Cortex of kidney (tissue), 1 donor: ENCODE data around the gene MMP12.

Experiments used
- DNase-seq: peaks from one replicate; lab custom pipeline; 2025; lab: John Stamatoyannopoulos, UW

MMP12 gene

DNA sequence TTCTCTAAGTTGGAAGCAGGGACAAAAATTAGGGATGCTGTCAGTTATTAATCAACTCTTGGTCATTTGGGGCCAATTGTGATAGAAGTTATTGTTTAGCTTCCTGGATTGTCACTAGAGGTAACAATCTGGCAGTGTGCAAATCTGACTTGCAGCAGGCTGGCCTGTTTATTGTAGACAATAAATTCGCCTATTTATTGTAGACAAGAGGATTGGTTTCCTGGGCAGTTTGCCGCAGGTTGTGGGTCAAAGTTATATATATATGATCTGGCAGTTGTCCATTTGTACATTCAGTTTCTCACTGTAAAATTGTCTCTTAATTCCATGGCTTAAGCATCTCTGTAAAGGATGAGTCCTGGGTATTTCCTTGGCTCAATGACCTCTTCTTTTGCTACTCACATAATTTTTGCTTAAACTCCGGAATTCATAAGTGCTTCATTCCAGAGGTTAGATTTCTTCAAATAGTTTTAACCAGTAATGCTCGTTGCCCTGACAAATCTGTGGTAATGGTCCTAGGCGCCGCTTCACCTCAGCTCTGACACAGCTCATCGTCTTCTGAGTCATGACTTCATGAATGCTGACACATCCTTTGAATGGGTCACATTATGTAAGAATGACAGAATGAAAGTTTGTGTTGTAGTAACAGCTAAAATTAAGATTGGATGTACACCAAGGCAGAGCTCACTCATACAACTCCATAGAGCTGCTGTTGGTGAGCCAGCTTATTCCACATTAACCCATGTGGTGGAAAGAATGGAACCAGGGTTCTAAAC is 23.6 kb downstream of the MMP12 start:
- DNase-seq: no peak

DNA sequence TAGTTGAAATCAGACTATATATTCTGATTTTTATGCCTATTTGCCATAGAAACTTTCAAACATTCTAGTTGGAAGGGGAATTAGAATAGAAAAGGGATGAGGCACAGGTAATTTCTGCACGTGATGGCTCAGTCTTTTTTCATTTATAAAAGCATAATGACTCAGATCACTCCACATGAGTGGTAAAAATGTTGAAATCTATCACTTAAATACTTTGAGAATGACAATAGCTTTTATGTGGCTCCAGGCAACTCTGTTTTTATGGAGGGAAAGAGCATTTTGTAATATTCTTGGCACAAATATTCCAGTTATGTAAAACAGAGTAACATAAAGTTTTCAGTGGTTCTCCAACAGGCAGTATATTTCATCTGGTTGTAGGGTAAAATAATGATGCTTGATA is 25.5 kb downstream of the MMP12 start:
- no peak for DNase-seq

DNA sequence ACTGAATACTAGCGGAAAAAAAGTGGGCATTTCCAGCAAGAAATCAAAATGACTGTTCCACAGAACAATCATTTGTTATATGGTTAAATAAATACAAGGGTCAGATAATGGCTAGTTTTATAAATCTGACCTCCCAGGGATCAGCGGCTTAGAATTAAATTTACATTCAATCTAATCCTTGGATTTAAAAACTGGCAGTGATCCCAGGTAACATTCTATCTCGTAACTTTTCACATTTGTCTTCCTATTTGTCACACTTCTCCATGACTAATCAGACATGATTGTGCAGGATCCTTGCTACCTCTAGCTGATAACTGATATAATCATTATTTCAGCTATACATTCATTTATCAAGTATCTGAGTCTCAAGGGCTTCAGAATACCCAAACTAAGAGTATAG is 28.5 kb downstream of the MMP12 start:
- DNase-seq: no peak

DNA sequence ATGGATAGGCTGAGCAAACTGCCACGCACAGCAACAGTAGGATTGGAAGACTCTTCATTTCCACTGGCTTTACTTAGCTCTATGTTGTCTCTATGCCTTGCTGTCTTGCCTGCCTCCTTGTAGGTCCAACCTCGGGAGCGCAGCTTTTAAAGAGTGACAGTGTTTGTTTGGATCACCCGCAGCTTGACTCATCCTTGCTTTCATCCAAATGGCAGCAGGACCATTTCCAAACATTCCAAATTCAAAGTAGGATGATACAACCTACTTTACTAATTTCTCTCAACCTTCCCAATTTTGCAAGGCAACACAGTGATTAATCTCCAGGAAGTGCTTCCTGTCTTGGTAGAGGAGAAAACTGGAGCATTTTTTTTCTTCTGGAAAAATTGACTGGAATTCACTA is 31.3 kb downstream of the MMP12 start, which contains the start of gene MMP3:
TSS of gene MMP3 (minus strand) at position 121 of the 400 bp plus-strand sequence. CDS start at position 58, 63 bp downstream.
- DNase-seq: no peak

DNA sequence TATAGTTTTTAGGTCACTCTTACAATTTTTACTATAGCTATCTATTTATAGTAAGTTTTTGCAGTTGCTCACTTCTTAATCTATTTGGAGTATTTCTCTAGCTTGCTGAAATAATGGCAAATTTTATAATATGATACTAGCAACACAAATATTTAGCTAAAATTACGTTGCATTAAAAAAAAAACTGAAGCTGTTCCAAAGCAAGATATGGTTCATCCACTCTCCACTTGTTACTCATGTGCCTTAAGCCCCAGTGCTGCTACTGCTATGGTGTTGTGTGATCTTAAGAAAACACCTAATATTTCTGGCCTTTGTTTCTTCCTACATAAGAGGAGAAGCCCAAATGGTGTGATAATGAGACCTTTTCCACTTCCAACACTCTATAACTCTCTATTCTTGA is 31.9 kb downstream of the MMP12 start:
- no peak for DNase-seq

DNA sequence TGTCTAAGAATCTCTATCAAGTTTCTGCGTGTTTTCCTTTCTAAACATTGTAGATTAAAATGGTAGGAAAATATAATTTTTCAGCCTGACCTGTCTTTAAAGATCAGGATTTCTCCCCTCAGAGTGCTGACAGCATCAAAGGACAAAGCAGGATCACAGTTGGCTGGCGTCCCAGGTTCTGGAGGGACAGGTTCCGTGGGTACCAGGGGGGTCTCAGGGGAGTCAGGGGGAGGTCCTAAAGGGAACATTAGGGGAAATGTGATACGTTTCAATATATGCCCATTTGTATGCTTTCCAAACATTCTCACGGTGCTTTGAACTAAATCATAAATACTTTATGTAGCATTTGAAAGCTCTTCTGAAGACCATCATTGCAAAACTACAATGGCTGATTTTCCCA is 34.8 kb downstream of the MMP12 start:
- no peak for DNase-seq

DNA sequence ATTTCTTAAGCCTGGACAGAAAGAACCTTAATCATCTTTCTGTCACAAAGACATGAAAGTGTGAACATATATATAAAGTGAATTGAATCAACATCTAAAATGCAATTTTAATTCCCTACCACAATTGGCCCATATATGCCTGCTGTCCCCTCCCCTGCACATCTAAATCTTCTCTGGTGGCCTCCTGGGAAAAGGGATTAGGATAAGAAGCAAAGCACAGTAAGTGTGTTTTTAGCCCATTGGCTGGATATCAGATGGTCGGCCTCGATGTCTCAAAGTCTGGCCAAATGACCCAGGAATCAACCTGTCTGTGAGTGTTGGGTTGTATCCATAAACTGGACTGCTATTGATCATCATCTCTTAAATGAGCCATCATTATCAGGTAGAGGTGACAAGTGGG is 37.1 kb downstream of the MMP12 start:
- DNase-seq: no peak

DNA sequence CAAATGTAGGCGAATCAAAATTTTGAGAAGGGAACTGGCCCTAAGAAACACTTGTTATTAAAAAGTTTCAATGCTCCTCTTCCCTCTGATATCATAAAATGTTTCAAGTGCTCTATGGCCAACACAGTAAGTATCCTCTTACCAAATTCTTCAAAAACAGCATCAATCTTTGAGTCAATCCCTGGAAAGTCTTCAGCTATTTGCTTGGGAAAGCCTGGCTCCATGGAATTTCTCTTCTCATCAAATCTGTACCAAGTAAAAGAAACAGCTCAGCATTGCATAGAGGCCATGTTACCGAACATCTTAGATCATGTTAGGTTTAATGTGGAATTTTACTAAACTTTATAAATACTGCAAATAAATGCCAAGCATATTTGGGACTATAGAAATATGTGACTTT is 37.6 kb downstream of the MMP12 start:
- no peak for DNase-seq

DNA sequence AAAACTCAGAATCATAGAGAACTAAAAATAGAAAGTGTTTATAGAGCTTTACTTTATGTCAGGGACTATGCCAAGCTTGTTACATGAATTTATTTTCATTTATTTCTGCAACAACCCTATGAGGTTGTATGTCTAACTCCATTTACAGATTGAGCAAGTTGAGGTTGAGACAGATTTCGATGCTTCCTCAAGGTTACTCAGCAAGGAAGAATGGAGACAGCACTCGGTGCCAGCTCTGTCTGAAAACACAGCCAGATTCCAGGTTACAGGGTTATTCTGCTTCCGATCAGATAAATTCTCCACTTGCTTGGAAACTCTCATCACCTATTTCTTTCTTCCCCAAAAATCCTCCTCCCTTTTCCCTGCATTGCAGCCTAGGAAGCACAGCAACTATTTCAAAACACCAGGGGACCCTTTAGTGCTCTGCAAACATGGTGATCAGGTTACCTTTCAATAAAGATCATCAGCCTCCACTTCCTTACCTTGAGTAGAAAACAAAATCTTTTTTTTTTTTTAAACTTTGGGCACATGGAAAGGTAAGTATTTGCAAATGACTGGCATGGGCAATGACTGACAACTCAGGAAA is 38.4 kb downstream of the MMP12 start:
- DNase-seq: no peak

DNA sequence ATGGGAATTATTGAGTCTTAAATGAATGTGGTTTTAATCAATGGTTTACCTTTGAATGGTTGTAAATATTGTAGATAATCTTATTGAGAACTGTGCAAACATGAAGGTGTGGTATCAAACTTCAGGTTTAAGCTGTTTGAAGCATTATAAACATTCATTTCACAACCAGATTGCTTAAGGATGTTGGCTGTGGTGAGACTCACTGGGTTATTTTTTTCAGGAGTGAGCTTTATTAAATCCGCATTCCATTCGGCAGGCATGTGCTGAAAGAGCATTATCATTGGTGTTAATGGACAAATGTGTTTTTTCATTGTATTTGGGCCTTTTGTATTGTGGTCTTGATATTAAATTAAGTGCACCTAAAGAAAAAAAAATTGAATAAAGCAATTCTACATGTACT is 41.1 kb downstream of the MMP12 start:
- DNase-seq: no peak

DNA sequence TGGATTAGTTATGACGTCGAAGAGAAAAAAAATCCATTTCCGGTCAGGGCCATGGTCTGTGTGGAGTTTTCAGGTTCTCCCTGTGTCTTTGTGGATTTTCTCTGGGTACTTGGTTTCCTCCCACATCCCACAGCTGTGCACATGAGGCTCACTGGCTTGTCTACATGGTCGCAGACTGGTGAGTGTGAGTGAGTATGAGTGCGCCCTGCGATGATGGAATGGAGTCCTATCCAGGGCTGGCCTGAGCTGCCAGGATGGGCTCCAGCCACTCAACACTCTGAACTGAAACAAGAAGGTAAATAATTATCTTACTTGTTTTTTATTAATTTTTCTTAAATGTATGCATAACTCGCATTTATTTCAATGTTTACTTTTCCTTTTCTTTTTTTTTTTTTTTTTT is 42.2 kb downstream of the MMP12 start:
- no peak for DNase-seq

DNA sequence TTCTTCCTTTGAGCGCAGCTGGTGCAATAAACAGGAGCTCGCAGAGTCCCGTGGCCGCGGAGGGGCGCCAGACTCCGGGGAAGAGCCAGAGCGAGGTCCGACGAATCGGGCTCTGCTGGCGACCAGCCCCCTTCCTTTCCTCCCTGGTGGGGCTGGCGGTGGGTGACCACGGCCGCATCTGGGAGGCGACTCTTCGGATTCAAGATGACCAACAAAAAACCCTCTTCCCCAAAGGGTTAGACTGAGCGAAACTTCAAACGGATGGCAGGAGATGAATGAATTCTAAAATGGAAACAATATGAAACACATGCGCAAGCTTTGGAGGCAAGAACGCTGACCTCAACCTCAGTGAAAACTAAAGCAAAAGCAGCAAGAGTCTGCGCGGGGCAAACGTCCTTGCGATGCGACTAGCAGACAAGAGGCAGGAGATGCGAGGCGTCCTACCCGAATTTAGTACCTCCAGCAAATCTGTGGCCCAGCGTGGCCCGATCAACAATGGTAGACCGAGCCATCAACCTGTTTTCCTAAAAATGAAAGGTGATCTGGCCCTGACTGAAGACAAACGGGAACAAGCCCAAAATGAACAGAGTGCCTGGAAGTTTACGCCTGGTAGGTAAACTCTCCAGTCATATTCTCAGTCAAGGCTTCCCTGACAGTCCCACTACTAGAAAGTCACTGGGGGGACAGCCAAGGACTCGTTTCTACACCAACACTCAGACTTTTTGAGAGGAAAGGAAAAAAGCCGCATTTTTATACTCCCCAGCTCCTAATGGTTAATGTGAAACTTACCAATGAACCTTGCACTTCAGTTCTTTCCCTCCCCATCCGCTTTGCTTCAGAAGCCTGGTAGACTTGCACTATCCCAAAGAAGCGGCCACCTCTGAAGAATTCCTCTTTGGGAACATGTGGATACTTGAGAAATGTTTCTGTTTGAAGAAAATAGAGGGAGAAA is 43.0 kb downstream of the MMP12 start:
- no peak for DNase-seq

DNA sequence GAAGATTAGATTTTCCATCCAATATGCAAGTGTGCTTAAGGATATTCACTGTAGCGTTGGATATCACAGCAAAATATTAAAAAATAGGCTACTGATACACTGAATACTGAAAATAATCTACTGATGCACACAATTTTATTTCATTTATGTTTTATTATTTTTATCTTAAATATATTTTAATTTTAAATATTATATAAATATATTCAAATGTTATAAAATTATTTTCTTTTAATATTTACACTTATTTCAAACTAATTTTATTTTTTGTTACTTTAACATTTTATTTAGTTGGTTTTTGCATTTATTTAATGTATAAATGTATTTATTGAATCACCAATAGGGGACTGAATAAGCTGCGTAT is 43.7 kb downstream of the MMP12 start:
- no peak for DNase-seq

DNA sequence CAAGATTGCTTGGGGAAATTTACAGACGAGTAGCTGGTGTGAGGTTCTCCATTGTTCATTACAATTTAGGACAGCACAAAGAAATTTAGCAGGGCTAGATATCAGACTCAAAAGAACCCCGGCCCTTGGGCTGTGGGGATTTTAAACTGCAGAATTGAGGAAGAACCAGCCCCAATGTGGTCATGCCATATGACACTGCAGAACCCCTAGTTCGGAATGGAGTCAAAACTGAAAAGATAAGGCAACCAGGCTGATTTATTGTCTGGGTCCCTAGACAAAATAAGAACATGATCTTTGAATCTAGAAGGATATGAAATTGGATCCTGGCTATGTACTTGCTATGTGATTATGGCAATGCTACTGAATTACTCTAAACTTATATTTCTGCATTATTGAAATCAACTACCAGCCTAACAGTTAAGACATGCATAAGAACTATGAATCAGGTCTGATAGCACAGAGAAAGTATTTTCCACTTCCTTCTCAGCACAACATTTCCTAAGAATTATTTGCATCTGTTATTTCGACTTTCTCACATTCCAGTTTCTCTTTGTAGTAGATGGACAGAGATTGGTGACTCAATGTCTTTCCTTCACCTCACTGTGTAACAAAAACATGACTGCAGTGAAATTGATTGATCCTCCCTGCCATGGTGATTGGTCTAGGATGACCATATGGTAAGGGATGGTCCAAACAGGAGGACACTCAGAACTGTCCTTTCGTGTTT is 44.6 kb downstream of the MMP12 start:
- DNase-seq: no peak

DNA sequence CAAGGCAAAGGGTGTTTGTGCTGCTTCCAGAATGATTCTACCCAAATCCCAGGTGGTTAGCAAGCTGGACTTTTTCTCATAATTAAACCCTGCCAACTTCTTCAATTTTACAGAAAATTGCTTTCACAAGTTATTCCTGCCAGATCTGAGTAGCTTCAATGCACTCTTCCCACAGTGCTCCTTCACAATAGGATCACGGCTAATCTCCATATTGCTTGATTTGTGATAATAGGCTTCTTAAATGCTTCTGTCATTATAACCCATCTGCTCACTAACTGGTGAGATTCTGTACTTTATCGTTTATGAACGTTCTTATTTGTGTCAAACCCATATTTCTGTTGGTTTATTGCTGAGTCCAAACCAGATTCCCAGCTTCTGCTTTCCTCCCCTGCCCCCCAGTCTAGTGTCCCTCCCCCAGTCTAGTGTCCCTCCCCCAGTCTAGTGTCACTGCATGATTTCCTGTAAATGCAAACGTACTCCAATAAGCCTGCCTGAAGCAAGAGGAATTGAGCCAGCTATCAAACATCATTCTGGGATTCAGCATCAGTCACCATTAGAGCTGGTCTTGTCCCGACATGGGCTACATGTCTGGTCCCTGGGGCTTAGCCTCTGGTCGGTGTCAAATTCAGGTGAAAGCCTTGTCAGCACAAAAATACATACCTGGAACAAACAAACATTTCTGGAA is 45.3 kb downstream of the MMP12 start:
- no peak for DNase-seq

DNA sequence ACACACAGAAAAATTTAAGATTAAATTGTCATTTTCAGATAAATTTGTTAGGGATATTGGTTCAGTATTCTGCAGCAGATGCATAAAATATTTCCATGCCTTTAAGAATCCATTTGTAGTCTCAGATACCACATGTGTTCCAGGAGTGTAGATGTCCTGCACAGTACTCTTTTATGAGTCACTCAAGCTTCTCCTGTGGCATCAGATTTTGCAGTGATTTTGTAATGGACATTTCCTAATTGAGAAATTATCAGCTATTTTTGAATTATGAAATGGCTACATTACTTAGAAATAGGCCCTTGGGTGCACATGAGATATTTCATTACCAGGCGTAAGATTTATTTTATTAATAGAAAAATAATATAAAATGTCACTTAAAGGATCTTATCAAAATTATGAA is 50.2 kb downstream of the MMP12 start:
- no peak for DNase-seq

DNA sequence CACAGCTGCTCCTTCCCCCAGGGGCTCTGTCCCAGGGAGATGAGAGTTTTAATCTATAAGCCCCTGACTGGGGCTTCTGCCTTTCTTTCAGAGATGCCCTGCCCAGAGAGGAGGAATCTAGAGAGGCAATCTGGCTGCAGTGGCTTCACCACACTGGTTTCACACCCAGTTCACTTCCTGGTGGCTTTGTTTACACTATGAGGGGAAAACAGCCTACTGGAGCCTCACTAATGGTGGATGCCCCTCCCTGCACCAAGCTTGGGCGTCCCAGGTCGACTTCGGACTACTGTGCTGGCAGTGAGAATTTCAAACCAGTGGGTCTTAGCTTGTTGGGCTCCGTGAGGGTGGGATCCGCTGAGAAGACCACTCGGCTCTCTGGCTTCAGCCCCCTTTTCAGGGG is 55.3 kb downstream of the MMP12 start:
- DNase-seq: no peak

DNA sequence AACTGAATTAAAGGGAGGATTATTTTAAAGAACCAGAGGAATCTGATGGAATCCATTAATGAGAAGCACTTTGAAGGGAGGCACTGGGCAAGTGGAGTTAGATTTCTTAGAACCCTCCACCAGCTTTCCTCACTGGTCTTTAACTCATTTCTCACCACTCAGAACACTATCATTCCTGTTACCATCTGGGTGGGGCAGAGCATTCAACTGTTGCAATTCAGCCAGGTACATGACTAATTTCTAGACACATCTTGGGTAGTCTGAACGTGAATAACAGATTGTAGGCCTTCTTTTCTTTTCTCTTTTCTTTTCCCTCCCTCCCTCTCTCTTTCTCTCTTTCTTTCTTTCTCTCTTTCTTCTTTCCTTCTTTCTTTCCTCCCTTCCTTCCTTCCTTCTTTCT is 61.3 kb downstream of the MMP12 start:
- no peak for DNase-seq
